ENCODE measurements around the gene UNC13A.

GRCh38 chr19:17703824-17704463, 15.8 kb upstream of the UNC13A start:
- no peak for TF ChIP-seq EZH2phosphoT487 (IDR thresholded peaks at IDR 0.05; ENCODE audit: borderline replicate concordance)
- TF ChIP-seq, protein P1, sequence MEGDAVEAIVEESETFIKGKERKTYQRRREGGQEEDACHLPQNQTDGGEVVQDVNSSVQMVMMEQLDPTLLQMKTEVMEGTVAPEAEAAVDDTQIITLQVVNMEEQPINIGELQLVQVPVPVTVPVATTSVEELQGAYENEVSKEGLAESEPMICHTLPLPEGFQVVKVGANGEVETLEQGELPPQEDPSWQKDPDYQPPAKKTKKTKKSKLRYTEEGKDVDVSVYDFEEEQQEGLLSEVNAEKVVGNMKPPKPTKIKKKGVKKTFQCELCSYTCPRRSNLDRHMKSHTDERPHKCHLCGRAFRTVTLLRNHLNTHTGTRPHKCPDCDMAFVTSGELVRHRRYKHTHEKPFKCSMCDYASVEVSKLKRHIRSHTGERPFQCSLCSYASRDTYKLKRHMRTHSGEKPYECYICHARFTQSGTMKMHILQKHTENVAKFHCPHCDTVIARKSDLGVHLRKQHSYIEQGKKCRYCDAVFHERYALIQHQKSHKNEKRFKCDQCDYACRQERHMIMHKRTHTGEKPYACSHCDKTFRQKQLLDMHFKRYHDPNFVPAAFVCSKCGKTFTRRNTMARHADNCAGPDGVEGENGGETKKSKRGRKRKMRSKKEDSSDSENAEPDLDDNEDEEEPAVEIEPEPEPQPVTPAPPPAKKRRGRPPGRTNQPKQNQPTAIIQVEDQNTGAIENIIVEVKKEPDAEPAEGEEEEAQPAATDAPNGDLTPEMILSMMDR (conservative IDR thresholded peaks at IDR 0.05; ENCODE audit: low read length): peak; percentile 97
